NB4 (cell line): ENCODE data around the gene PSD4.

Experiments used
- MYC ChIP-seq: IDR thresholded peaks from 2 replicates; pipeline ENCODE4 v1.6.1; 2011; ENCODE audit warnings: low read depth, low read length
- POLR2A ChIP-seq: IDR thresholded peaks from 2 replicates; pipeline ENCODE4 v1.6.1; 2011; ENCODE audit warnings: mild to moderate bottlenecking; ENCODE audit not compliant: insufficient read length; ENCODE audit errors: extremely low read depth
- TF ChIP-seq, protein P1 (sequence below): IDR thresholded peaks from one replicate; pipeline ENCODE4 v1.5.1; 2012; ENCODE audit warnings: low read depth, low read length

DNA sequence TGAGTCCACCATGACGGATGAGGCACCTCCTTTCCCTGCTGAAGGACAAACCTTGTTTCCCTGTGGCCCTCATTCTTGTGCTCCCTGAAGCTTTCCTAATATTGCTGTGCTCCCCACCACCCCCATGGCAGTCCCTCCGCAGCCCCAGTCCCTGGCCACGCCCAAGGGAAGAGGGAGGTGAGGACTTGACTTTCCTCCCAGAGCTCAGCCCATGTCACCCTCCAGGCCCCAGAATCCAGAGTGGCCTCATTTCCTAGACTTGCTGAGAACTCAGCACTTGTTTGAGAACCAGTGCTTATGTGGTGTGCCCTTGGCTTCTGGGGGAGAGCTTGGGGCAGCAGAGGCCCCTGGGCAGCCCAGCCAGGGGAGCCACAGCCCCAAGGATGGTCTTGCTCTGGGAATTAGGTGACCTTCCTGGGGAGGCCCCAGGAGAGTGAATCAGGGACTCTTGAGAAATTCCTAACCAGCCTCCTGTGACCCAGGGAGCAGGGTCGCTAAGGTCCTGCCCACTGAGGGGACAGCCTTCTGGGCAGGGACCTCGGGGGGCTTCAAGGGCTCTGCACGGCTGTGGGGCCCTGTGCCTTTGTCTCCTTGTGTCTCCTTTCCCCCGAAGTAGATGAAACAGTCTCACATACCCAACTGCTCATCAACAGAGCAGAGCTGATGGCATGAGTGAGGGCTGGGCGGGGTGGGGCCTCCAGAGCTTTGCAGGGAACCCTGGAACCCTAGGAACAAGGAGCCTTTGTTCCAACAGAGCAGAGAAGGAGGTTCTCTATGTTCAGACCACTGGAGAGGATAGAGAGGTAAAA is 27.9 kb downstream of the PSD4 start:
- TF ChIP-seq, protein P1, sequence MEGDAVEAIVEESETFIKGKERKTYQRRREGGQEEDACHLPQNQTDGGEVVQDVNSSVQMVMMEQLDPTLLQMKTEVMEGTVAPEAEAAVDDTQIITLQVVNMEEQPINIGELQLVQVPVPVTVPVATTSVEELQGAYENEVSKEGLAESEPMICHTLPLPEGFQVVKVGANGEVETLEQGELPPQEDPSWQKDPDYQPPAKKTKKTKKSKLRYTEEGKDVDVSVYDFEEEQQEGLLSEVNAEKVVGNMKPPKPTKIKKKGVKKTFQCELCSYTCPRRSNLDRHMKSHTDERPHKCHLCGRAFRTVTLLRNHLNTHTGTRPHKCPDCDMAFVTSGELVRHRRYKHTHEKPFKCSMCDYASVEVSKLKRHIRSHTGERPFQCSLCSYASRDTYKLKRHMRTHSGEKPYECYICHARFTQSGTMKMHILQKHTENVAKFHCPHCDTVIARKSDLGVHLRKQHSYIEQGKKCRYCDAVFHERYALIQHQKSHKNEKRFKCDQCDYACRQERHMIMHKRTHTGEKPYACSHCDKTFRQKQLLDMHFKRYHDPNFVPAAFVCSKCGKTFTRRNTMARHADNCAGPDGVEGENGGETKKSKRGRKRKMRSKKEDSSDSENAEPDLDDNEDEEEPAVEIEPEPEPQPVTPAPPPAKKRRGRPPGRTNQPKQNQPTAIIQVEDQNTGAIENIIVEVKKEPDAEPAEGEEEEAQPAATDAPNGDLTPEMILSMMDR, result no peak
- TF ChIP-seq POLR2A (no peak), MYC (no peak)
